ENCODE measurements around the gene ITPR3. TPM values are rescaled to one million over a fixed set of nuclear protein-coding genes. Genes with fewer than 3 reads are reported as not detected.

Gene ITPR3
- total and polyA plus RNA-seq, 2 of the 13 experiments (the other 11 are each of a cell fraction or from before 2014, with no cell fraction given) = 3.8 to 21.4 TPM

DNA sequence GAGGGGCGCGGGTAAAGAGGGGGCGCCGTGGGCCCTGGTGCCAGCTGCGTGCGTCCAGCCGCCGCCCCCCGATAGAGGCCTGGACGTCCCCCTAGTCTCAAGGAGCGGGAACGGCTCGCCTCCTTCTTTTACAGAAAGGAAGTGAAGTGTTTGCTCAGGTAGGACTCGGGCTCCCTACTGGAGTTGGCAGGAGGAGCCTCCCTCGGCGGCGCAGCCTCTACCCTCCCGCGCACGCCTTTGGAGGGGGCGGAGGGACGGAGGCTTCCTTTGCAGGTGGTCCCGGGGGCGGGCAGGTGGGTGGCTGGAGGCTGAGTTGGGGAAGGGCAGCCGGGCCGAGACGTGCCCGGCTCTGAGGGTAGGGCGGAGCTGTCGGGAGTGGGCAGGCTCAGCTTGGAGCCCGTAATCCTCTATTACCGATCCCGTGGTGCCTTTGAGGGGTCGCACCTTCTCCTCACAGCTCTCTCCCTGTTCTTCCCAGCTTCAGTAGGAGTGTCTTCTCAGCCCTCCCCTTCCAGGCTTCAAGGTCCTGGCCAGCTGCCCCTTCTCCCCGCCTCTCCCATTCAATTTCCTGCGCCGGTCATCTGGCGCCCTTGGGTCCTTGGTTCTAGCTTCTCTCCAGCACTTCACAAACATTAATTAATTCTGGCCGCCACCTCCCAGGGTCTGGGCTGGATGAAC lies 728 bp downstream of the ITPR3 start (continued):
- TF ChIP-seq TAF1 (CRISPR knock-in tag; IDR thresholded peaks at IDR 0.05) (0 out of 2 replicates have a peak, but pooled peaks have one; percentile 3), ZNF431 (CRISPR knock-in tag; IDR thresholded peaks at IDR 0.05; ENCODE audit: borderline replicate concordance, low read depth) (no peak), NFE2L2 (IDR thresholded peaks at IDR 0.05; ENCODE audit: low read length) (no peak), HOXA5 (CRISPR knock-in tag; IDR thresholded peaks at IDR 0.05) (no peak; the same call in 1 of the 2 replicates), MTF2 (CRISPR knock-in tag; IDR thresholded peaks at IDR 0.05; ENCODE audit: borderline replicate concordance) (peak; percentile 31; the same call in 1 of the 2 replicates), SMYD3 (CRISPR knock-in tag; IDR thresholded peaks at IDR 0.05) (no peak), ZNF326 (CRISPR knock-in tag; IDR thresholded peaks at IDR 0.05; ENCODE audit: borderline replicate concordance) (no peak)
- TF ChIP-seq, protein P1, sequence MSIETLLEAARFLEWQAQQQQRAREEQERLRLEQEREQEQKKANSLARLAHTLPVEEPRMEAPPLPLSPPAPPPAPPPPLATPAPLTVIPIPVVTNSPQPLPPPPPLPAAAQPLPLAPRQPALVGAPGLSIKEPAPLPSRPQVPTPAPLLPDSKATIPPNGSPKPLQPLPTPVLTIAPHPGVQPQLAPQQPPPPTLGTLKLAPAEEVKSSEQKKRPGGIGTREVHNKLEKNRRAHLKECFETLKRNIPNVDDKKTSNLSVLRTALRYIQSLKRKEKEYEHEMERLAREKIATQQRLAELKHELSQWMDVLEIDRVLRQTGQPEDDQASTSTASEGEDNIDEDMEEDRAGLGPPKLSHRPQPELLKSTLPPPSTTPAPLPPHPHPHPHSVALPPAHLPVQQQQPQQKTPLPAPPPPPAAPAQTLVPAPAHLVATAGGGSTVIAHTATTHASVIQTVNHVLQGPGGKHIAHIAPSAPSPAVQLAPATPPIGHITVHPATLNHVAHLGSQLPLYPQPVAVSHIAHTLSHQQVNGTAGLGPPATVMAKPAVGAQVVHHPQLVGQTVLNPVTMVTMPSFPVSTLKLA (IDR thresholded peaks at IDR 0.05) = no peak
- TF ChIP-seq, protein P2, sequence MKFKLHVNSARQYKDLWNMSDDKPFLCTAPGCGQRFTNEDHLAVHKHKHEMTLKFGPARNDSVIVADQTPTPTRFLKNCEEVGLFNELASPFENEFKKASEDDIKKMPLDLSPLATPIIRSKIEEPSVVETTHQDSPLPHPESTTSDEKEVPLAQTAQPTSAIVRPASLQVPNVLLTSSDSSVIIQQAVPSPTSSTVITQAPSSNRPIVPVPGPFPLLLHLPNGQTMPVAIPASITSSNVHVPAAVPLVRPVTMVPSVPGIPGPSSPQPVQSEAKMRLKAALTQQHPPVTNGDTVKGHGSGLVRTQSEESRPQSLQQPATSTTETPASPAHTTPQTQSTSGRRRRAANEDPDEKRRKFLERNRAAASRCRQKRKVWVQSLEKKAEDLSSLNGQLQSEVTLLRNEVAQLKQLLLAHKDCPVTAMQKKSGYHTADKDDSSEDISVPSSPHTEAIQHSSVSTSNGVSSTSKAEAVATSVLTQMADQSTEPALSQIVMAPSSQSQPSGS (CRISPR knock-in tag; IDR thresholded peaks at IDR 0.05) = no peak
- TF ChIP-seq, protein P3, sequence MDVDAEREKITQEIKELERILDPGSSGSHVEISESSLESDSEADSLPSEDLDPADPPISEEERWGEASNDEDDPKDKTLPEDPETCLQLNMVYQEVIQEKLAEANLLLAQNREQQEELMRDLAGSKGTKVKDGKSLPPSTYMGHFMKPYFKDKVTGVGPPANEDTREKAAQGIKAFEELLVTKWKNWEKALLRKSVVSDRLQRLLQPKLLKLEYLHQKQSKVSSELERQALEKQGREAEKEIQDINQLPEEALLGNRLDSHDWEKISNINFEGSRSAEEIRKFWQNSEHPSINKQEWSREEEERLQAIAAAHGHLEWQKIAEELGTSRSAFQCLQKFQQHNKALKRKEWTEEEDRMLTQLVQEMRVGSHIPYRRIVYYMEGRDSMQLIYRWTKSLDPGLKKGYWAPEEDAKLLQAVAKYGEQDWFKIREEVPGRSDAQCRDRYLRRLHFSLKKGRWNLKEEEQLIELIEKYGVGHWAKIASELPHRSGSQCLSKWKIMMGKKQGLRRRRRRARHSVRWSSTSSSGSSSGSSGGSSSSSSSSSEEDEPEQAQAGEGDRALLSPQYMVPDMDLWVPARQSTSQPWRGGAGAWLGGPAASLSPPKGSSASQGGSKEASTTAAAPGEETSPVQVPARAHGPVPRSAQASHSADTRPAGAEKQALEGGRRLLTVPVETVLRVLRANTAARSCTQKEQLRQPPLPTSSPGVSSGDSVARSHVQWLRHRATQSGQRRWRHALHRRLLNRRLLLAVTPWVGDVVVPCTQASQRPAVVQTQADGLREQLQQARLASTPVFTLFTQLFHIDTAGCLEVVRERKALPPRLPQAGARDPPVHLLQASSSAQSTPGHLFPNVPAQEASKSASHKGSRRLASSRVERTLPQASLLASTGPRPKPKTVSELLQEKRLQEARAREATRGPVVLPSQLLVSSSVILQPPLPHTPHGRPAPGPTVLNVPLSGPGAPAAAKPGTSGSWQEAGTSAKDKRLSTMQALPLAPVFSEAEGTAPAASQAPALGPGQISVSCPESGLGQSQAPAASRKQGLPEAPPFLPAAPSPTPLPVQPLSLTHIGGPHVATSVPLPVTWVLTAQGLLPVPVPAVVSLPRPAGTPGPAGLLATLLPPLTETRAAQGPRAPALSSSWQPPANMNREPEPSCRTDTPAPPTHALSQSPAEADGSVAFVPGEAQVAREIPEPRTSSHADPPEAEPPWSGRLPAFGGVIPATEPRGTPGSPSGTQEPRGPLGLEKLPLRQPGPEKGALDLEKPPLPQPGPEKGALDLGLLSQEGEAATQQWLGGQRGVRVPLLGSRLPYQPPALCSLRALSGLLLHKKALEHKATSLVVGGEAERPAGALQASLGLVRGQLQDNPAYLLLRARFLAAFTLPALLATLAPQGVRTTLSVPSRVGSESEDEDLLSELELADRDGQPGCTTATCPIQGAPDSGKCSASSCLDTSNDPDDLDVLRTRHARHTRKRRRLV (CRISPR knock-in tag; IDR thresholded peaks at IDR 0.05) = no peak
- TF ChIP-seq, protein P4, sequence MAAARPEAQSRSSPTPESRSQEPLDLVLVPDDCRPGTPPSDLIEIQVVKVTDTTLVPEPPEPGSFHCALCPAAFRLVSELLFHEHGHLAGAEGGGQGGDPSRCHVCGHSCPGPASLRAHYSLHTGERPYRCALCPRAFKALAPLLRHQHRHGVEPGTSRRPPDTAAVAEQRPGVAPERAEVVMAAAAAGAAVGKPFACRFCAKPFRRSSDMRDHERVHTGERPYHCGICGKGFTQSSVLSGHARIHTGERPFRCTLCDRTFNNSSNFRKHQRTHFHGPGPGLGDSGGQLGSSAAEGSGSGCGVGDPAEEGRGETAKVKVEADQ (CRISPR knock-in tag; IDR thresholded peaks at IDR 0.05; ENCODE audit: borderline replicate concordance) = no peak
- TF ChIP-seq, protein P5, sequence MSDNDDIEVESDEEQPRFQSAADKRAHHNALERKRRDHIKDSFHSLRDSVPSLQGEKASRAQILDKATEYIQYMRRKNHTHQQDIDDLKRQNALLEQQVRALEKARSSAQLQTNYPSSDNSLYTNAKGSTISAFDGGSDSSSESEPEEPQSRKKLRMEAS (IDR thresholded peaks at IDR 0.05) = peak; percentile 10; the same call in 1 of the 2 replicates
- TF ChIP-seq, protein P6, sequence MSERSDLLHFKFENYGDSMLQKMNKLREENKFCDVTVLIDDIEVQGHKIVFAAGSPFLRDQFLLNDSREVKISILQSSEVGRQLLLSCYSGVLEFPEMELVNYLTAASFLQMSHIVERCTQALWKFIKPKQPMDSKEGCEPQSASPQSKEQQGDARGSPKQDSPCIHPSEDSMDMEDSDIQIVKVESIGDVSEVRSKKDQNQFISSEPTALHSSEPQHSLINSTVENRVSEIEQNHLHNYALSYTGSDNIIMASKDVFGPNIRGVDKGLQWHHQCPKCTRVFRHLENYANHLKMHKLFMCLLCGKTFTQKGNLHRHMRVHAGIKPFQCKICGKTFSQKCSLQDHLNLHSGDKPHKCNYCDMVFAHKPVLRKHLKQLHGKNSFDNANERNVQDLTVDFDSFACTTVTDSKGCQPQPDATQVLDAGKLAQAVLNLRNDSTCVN (CRISPR knock-in tag; IDR thresholded peaks at IDR 0.05; ENCODE audit: borderline replicate concordance) = no peak
- TF ChIP-seq, protein P7, sequence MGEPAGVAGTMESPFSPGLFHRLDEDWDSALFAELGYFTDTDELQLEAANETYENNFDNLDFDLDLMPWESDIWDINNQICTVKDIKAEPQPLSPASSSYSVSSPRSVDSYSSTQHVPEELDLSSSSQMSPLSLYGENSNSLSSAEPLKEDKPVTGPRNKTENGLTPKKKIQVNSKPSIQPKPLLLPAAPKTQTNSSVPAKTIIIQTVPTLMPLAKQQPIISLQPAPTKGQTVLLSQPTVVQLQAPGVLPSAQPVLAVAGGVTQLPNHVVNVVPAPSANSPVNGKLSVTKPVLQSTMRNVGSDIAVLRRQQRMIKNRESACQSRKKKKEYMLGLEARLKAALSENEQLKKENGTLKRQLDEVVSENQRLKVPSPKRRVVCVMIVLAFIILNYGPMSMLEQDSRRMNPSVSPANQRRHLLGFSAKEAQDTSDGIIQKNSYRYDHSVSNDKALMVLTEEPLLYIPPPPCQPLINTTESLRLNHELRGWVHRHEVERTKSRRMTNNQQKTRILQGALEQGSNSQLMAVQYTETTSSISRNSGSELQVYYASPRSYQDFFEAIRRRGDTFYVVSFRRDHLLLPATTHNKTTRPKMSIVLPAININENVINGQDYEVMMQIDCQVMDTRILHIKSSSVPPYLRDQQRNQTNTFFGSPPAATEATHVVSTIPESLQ (CRISPR knock-in tag; conservative IDR thresholded peaks at IDR 0.05) = no peak
- TF ChIP-seq, protein P8, sequence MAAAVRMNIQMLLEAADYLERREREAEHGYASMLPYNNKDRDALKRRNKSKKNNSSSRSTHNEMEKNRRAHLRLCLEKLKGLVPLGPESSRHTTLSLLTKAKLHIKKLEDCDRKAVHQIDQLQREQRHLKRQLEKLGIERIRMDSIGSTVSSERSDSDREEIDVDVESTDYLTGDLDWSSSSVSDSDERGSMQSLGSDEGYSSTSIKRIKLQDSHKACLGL (CRISPR knock-in tag; IDR thresholded peaks at IDR 0.05) = 0 out of 2 replicates have a peak, but pooled peaks have one; percentile 55

Measured in HepG2 (cell line).